Colon (tissue), 2 donors: ENCODE measurements around the gene STK24.

Source experiments
- FAIRE-seq: peaks from 2 replicates; lab custom pipeline; 2012; peaks lifted over from hg19 to GRCh38; lab: Jason Lieb, UNC
- donor health status: control.
- donor health status: control.

The STK24 gene

GRCh38 chr13:98530217-98530616 lies 46.7 kb downstream of the STK24 start:
- no peak for FAIRE-seq

- no peak for FAIRE-seq
Observed at GRCh38 chr13:98529171-98529570, 47.7 kb downstream of the STK24 start.

- no peak for FAIRE-seq
Observed at GRCh38 chr13:98528663-98529064, 48.2 kb downstream of the STK24 start.

DNA sequence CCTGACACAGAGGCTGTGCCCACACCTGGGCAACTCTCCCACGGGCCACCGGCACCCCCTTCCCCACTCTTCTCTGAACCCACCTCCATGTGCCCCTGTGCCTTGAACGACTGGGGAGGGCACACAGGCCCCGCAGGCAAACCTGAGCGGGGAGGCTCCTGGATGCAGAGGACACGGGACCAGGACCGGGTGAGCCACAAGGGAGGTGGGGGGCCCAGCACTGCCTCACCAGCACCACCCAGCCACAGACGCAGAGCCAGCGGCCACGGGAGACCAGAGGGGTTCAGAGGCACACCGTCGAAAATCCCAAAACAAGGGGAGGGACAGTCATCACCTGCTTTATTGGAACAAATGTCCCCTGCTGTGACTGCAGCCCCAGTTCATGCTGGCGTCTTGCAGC lies 49.4 kb downstream of the STK24 start:
- no peak for FAIRE-seq

DNA sequence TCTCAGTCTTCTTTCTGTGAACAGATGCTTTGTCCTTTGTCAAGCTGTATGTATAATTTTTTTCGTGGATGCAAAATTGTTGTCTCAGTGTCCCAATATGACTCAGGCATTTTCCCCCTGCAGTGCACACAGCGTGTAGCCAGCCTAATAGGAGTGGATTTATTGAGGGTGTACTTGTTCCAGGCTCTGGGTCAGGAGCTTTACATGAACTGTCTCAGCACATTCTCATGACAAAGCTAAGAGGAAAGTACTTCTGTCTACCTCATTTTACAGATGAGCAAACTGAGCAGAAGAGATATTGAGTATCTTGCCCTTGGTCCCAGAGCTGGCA lies 50.8 kb downstream of the STK24 start:
- FAIRE-seq: no peak

DNA sequence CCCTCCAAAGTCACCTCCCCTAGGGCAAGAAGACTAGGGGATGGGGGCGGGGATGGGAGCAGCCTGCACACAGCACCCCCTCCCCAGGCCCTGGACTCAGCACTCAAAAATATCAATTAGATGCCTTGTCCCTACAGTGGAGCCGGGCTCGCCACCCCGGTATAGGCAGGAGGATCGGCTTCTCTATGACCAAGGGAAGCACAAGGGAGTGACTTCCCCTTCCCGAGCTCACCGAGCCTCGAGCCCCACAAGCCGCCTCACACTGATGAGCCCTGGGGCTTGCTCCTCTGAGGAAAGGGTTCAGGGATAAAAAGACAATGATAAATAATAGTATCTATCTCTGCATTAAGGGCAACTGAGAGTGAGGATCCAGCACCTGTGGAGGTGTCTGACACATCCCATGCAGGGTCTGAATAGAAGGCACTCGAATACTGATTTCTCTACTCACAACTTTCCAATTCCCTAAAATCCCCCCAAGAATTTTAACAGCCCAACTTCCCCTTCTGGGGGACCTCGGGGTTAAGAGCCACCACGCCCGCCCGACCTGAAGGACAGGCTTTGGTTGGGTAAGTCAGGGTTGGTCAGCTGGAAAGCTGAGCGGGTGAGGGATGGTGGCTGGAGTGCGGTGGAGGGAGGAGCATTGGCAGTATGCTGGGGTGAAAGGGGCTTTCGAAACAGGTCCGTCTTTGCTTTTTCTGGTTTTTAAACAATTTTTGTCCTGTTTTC lies 51.3 kb downstream of the STK24 start:
- no peak for FAIRE-seq

DNA sequence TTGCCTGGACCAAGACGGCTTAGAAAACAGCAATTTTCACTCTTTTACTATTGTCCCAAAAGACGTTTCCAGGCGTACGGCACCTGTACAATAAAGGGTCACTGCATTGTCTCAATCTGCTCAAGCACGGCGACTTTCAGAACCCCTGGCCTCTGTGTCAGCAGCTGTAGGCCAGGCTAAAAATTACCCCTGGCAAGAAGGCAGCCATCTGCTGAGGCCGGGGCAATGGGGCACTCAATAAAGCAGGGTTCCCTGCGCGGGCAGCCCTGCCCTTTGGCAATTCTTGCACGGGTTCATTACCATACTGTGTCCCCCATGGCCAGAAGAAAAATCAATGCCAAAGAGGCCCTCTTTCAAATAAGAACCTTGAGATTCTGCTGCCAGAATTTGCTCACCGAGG lies 52.1 kb downstream of the STK24 start:
- no peak for FAIRE-seq

- no peak for FAIRE-seq
Observed at GRCh38 chr13:98524391-98524790, 52.5 kb downstream of the STK24 start.

- no peak for FAIRE-seq
Observed at GRCh38 chr13:98523455-98524102, 53.3 kb downstream of the STK24 start.

- no peak for FAIRE-seq
Observed at GRCh38 chr13:98522371-98522770, 54.5 kb downstream of the STK24 start.

DNA sequence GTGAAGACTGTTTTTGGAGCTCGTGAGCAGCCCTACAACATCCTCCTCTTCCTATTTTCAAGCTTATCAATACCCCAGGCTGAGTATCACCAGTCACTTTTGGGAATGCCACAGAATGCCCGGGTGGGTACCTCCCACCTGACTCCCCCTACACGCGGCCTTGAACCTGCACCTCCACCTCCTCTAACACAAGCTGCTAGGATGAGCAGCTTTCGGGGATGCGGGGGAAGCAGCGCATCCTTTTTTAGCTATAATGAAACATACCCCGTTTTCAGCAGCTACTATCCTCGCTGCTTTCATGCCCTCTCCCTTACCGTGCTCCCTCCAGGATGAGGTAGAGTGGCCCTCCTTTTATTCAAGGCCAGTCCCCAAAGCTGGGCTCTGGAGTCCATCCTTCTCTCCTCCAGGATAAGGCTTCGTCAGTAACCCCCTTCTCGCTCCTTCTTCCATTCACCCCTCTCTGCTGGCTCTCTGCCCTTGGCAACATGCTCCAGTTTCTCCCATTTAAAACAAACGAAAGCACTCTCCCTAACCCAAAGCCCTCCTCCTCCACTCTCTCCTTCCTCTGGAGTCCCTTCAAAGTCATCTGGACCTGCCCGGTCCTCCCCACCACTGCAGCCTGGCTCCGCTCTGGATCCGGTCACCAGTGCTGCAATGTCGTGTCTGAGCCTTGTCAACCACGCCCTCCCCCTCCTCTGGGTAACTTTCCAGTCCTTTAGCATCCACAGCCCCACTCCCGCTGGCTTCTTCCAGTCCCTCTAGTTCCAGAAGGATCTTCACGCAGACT lies 55.3 kb downstream of the STK24 start:
- no peak for FAIRE-seq

DNA sequence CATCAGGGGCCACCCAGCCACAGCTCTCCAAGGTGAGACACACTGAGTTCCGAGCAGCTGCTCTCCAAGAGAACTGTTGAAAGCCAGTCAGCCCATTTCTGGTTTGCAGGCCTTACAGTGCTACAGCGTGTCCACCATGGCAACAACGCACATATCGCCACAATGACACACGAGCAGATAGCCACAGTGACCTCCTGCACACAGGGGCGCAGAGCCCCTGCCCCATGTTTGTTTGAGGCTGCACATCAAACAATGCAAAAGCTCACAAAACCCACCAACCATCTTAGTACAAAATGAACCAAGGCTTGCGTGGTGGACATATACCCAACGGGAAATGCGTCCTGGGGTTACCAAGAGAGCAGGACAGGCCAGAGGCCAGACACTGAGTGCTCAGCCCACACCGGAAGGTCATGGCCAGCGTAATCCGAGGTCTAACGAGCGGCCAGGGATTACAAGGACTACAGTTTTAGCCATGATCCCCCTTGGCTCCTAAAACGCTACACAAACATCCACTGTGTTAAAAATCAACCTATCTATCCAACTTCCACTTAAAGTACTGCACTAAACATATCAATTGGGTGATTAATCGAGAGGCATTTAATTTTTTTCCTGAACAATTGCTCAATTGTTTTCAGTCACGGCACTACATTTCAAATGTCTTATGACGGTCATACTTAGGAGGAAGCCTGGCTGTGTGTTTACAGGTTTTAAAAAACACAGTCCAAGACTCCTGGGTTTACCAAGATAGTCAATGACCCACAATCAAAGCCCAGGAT lies 56.0 kb downstream of the STK24 start:
- no peak for FAIRE-seq

DNA sequence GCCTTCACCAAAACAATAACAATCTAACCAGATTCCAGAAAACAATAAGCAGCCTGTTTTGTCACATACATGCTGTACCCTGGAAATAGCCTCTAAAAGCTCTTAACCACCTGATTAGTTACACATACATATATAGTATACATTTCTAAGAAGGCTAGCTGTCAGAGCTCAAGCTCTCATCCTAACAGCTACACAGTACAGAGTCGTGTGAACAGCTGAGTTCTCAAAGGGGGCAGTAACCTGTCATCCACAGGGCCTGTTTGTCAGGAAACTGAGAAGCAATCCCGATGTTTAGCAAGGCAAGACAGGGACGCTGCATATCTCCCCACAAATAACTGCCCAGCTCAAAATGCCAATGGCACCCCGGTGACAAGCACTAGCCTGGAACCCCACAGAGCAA lies 56.9 kb downstream of the STK24 start:
- FAIRE-seq: no peak

- no peak for FAIRE-seq
Observed at GRCh38 chr13:98517576-98518310, 59.2 kb downstream of the STK24 start.

GRCh38 chr13:98515818-98516465 lies 61.0 kb downstream of the STK24 start:
- no peak for FAIRE-seq

DNA sequence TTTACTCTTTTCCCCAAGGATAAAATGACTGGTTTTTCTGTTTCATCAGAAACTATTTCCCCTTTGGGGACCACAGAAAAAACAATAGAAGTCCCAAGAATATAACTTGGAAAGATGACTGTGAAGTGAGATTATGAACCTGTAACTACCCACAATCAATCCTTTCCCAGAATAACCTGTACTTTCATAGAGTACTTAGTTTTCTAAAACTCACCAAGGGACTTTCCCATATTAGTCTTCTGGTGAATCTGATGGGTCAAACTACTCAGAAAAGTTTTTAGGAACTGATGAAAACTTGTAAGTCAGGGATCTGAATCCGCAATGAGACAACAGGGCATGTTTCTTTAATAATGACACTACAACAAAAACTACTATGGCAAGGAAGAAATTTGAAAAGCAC lies 62.6 kb downstream of the STK24 start:
- no peak for FAIRE-seq

DNA sequence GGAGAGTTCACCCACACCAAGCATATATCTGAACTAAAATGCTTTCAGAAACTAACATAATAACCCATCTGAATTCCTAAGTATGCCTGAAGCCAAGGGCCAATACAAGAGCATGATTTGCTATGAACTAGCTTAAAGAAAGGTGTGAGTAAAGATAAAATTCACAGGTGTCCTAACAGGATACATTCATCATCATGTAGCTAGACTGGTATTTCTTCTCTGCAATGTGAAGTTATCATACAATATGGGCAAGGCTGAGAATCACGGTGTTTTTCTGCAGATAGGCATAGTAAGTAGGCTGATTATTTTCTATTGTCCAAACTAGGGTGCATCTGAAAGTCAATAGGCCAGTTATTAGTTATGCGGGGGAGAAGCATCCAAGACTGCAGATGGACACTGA lies 63.1 kb downstream of the STK24 start:
- no peak for FAIRE-seq

- FAIRE-seq: no peak
Observed at GRCh38 chr13:98512774-98513665, 63.9 kb downstream of the STK24 start.

DNA sequence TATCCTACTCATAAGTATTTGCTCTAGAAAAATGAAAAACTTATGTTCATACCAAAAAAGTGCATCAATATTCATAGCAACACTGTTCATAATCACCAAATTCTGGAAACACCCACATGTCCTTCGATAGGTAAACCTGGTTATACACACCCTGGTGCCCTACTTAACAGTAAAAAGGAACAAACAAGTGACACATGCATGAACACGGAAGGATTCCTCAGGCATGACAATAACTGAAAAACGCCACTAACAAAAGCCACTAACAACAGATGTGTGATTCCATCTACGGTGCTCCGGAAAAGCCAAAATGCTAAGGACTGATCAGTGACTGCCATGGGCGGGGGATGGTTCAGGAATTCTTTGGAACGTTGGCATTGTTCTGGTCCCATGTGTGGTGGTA lies 65.5 kb downstream of the STK24 start:
- no peak for FAIRE-seq

DNA sequence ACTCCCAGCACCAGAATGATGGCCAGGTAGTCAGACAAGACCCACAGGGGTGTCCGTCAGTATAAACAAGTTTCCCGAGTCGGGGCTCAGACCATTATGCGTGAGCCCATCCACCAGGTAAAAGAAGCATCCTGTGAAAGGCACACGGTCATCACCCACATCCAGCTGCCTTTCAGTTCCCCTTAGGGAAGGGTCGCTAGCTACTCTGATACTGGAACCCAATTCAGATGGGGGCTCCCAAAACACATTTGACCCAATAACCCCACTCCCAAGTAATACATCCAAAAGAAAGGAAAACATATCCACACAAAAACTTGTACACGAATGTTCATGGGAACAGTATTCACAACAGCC lies 66.8 kb downstream of the STK24 start:
- FAIRE-seq: no peak
